Measurements from ENCODE around the gene TFEB. TPM values are rescaled to one million over a fixed set of nuclear protein-coding genes. Genes with fewer than 3 reads are reported as not detected.
A peak's percentile ranks its signal among the peaks of the same experiment; 100 is the strongest.

The TFEB gene
- total and polyA plus RNA-seq, 10 donors: 55.9 to 150 (median 76.9) TPM

DNA sequence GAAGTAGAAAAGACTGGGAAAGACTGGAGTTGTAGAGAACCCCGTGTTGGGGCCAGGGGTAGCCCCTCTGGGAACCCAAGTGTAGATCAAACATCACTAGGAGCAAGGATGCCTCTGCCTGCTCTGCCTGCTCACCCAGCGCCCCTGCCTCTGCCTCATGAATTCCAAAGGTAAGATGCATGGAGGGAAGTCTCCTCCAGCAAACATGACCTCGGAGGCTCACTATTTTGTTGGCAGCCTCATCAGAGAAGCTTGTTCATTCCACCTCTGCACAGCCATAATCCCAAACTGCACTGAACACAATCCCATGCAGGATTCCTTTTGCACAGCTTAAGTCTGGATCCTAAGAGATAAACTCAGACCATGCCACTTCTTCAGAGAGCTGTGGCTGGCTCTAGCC, 39.4 kb upstream of the TFEB start:
- H3K27ac ChIP-seq: no peak overlapping the region
- peak; percentile 32 for DNase-seq
- no peaks in the 10 kb centered on the region for H3K9me3 ChIP-seq
- peaks cover 6 to 44% (median 23%) of the 10 kb centered on the region in 6 donors for H3K4me1 ChIP-seq
- TF ChIP-seq, protein P1, sequence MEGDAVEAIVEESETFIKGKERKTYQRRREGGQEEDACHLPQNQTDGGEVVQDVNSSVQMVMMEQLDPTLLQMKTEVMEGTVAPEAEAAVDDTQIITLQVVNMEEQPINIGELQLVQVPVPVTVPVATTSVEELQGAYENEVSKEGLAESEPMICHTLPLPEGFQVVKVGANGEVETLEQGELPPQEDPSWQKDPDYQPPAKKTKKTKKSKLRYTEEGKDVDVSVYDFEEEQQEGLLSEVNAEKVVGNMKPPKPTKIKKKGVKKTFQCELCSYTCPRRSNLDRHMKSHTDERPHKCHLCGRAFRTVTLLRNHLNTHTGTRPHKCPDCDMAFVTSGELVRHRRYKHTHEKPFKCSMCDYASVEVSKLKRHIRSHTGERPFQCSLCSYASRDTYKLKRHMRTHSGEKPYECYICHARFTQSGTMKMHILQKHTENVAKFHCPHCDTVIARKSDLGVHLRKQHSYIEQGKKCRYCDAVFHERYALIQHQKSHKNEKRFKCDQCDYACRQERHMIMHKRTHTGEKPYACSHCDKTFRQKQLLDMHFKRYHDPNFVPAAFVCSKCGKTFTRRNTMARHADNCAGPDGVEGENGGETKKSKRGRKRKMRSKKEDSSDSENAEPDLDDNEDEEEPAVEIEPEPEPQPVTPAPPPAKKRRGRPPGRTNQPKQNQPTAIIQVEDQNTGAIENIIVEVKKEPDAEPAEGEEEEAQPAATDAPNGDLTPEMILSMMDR (IDR thresholded peaks at IDR 0.05 in 8 of 11, conservative IDR thresholded peaks at IDR 0.05 in 3 of 11): no peak
- no peak for TF ChIP-seq POLR2A (IDR thresholded peaks at IDR 0.05)
- TF ChIP-seq POLR2AphosphoS5 (IDR thresholded peaks at IDR 0.05): no peak
- no peak overlapping the region for H3K4me3 ChIP-seq
- intact Hi-C loops (cut with DNase I; ENCODE audit: low total_unique reads): loop anchor here (10.0 kb wide), 1 partner anchor 170 kb away; no protein-coding TSS in a partner anchor
- WGBS, 5 donors: 85 to 96% (median 91%) methylated on average over 3 of the region's 3 CpGs
- no peaks in the 10 kb centered on the region for H3K27me3 ChIP-seq (replicated peaks in 1 of 7)
- peaks cover 0 to 76% (median 56%) of the 10 kb centered on the region in 6 donors for H3K36me3 ChIP-seq

DNA sequence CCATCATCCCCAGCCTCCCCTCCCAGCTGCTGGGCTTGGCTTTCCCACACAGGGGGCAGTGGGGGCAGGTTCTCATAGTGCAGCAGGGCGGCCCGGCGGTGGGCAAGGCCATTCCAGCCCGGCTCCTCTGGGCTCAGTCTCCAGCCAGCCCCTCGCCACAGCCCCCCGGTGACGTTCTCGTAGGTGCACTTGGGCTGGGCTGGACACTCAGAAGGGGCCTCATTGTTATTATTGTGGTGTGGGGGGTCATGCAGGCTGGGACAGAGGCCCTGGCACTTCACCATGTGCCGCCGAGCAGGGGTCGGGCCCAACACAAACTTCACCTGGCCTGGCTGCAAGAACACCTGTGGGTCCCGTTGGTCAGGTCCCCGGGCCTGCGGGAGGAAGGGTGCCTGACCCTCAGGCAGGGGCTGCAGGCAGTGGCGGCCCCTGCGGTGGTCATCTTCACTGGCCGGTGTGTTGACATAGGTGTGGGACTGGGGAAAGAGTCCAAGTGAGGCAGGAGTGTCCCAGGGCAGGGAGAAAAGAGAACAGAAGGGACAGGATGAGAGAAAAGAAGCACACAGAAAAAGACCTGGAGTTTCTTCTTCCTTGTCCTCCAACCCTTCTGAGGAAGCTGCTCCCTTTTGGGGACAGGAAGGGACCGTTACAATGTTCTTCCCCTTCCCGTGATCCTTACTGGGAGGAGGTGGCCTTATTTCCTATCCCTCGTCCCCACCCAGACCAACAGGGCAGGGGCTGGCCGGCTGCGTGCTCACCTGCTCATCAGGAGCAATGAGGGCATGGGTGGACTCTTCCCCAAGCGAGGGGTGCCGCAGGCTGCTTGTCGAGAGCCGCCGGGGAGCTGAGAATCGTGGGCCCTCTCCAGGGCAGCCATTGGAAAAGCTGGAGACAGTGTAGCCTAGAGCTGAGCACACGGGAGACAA, 35.9 kb upstream of the TFEB start:
- H3K4me3 ChIP-seq: no peak overlapping the region
- intact Hi-C loops (cut with DNase I; ENCODE audit: low total_unique reads): loop anchor here (10.0 kb wide), 1 partner anchor 167 kb away; no protein-coding TSS in a partner anchor
- WGBS, 5 donors: 82 to 90% (median 87%) methylated on average over 18 to 29 of the region's 29 CpGs
- H3K27me3 ChIP-seq (replicated peaks in 1 of 7): no peaks in the 10 kb centered on the region
- H3K27ac ChIP-seq: no peak overlapping the region
- no peaks in the 10 kb centered on the region for H3K9me3 ChIP-seq
- peaks cover 0 to 75% (median 52%) of the 10 kb centered on the region in 6 donors for H3K36me3 ChIP-seq
- H3K4me1 ChIP-seq: peaks cover 0 to 42% (median 14%) of the 10 kb centered on the region in 6 donors
- no peak for DNase-seq
- TF ChIP-seq POLR2AphosphoS5 (IDR thresholded peaks at IDR 0.05) (no peak), POLR2A (IDR thresholded peaks at IDR 0.05) (no peak)
- TF ChIP-seq, protein P1 (IDR thresholded peaks at IDR 0.05 in 8 of 11, conservative IDR thresholded peaks at IDR 0.05 in 3 of 11): no peak

DNA sequence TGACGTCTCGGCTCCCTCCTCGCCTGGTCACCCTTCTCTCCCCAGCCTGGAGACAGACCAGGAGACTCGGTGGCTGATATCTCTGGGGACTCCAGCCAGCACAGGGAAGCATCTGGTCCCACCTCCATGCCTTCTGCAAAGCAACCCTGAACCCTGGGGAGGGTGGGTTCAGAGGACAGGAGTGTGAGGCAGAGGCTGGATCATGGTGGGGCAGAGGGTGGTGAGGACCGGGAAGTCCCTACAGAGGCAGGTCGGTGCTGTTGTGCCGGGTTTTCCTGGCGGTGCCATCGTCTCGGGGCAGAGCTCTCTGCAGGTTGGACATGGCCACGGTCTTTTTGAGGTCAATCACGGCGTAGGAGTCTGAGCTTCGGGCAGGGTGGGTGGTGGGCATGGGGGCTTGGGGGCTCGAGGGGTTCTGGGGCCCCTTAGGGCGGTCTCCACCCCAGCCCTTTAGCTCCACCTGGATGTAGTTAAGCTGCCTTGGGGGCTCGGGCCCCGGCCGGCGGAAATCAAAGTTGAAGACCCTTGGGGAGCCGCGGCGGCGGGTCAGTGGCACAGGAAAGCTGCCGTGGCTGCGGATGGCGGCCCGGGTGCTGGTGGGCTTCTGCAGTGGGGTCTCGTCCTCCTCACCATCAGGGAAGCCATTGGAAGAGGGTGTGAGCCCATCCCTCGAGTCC, 35.1 kb upstream of the TFEB start:
- no peak for DNase-seq
- no peak overlapping the region for H3K27ac ChIP-seq
- H3K9me3 ChIP-seq: no peaks in the 10 kb centered on the region
- H3K4me3 ChIP-seq: no peak overlapping the region
- TF ChIP-seq POLR2A (IDR thresholded peaks at IDR 0.05) (no peak), POLR2AphosphoS5 (IDR thresholded peaks at IDR 0.05) (no peak)
- TF ChIP-seq, protein P1 (IDR thresholded peaks at IDR 0.05 in 8 of 11, conservative IDR thresholded peaks at IDR 0.05 in 3 of 11): no peak
- intact Hi-C loops (cut with DNase I; ENCODE audit: low total_unique reads): loop anchor here (10.0 kb wide), 1 partner anchor 166 kb away; no protein-coding TSS in a partner anchor
- WGBS, 5 donors: 91 to 97% (median 94%) methylated on average over 26 to 30 of the region's 30 CpGs
- peaks cover 0 to 38% (median 11%) of the 10 kb centered on the region in 6 donors for H3K4me1 ChIP-seq
- H3K27me3 ChIP-seq (replicated peaks in 1 of 7): no peaks in the 10 kb centered on the region
- H3K36me3 ChIP-seq: peaks cover 0 to 67% (median 48%) of the 10 kb centered on the region in 6 donors

Data from spleen (tissue), 11 donors.